ENCODE results near the gene ARHGEF16.
A peak's percentile ranks its signal among the peaks of the same experiment; 100 is the strongest.

GRCh38 chr1:3482378-3482849, 27.9 kb downstream of the ARHGEF16 start:
- TF ChIP-seq EZH2 (IDR thresholded peaks at IDR 0.05; ENCODE audit: low read depth) (no peak), CTCF (conservative IDR thresholded peaks at IDR 0.05) (peak; percentile 54)

Measured in PC-9 (cell line).